ENCODE results near the gene CYTH3. TPM values are rescaled to one million over a fixed set of nuclear protein-coding genes. Genes with fewer than 3 reads are reported as not detected.

The CYTH3 gene
- total and polyA plus RNA-seq, 2 of the 8 experiments (the other 6 are each of a cell fraction or from before 2014, with no cell fraction given): 10.3 to 11.9 TPM

DNA sequence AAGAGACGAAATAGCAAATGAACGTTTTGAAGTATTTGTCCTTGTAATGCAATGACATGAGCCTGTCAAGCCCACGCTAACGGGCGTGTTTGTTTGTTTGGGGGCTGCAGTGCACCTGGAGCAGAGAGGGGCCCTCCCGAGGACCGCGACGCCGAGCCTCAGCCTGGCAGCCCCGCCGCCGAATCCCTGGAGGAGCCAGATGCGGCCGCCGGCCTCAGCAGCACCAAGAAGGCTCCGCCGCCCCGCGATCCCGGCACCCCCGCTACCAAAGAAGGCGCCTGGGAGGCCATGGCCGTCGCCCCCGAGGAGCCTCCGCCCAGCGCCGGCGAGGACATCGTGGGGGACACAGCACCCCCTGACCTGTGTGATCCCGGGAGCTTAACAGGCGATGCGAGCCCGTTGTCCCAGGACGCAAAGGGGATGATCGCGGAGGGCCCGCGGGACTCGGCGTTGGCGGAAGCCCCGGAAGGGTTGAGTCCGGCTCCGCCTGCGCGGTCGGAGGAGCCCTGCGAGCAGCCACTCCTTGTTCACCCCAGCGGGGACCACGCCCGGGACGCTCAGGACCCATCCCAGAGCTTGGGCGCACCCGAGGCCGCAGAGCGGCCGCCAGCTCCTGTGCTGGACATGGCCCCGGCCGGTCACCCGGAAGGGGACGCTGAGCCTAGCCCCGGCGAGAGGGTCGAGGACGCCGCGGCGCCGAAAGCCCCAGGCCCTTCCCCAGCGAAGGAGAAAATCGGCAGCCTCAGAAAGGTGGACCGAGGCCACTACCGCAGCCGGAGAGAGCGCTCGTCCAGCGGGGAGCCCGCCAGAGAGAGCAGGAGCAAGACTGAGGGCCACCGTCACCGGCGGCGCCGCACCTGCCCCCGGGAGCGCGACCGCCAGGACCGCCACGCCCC, 118.5 kb downstream of the CYTH3 start:
- H3K4me3 ChIP-seq (ENCODE audit: extremely low read depth in 1 of 4, insufficient read depth in 2 of 4, low read depth in 3 of 4, low read length in 4 of 4): no peak overlapping the region
- no peak for DNase-seq (ENCODE audit: low read depth in 1 of 2, low spot score in 2 of 2)
- H4K20me1 ChIP-seq (replicated peaks in 1 of 2; ENCODE audit: control insufficient read depth in 1 of 2, insufficient read depth in 2 of 2, low read length in 2 of 2): peaks cover 0 to 4% of the 10 kb centered on the region in 2 experiments
- no peaks in the 10 kb centered on the region for H3K4me1 ChIP-seq (replicated peaks in 1 of 4; ENCODE audit: control insufficient read depth in 3 of 4, insufficient read depth in 4 of 4, low read length in 3 of 4)
- no peak overlapping the region for H2BK15ac ChIP-seq (ENCODE audit: low read length)
- H4K8ac ChIP-seq (ENCODE audit: extremely low read depth, insufficient read depth, low read length): no peak overlapping the region; the same call in 1 of the 2 replicates
- no peak for FAIRE-seq
- H2BK12ac ChIP-seq (ENCODE audit: low read depth, low read length): no peak overlapping the region
- no peak overlapping the region for H2AK5ac ChIP-seq (ENCODE audit: low read depth, low read length)
- no peak overlapping the region for H3K9ac ChIP-seq (replicated peaks in 1 of 4; ENCODE audit: extremely low read depth in 1 of 4, low read depth in 3 of 4, low read length in 3 of 4)
- H2AFZ ChIP-seq (ENCODE audit: low read length): no peak overlapping the region
- H3K23ac ChIP-seq (ENCODE audit: insufficient read length): no peak overlapping the region
- no peaks in the 10 kb centered on the region; the same call in 1 of the 2 replicates for H3K79me1 ChIP-seq (ENCODE audit: low read depth, low read length)
- no peaks in the 10 kb centered on the region for H3K9me3 ChIP-seq (ENCODE audit: insufficient read depth in 2 of 2, low read depth in 1 of 2, low read length in 1 of 2)
- no peak overlapping the region for H3K4ac ChIP-seq (replicated peaks; ENCODE audit: insufficient read length, low read depth, low read length)
- no peaks in the 10 kb centered on the region for H3K79me2 ChIP-seq (ENCODE audit: control insufficient read depth in 1 of 2, insufficient read depth in 2 of 2, low read length in 2 of 2)
- no peak overlapping the region for H4K5ac ChIP-seq (ENCODE audit: insufficient read length, low read depth, low read length)
- no peak overlapping the region for H2BK20ac ChIP-seq (ENCODE audit: low read length)
- H2BK120ac ChIP-seq (replicated peaks; ENCODE audit: low read depth, low read length): no peak overlapping the region
- WGBS, 2 experiments (ENCODE audit: extremely low coverage in 1 of 2, insufficient coverage in 1 of 2, insufficient read length in 1 of 2, insufficient replicate concordance in 2 of 2, low coverage in 1 of 2, low lambda C conversion rate in 2 of 2, missing lambda C conversion rate in 1 of 2): 97% methylated on average over 53 of the region's 91 CpGs; no CpG with 5 or more reads in 1 of the 2 experiments
- peaks cover 21 to 77% (median 48%) of the 10 kb centered on the region in 4 experiments for H3K36me3 ChIP-seq (ENCODE audit: control insufficient read depth in 2 of 4, insufficient read depth in 4 of 4, low read length in 3 of 4)
- no peak overlapping the region for H3K14ac ChIP-seq (ENCODE audit: insufficient read length)
- CTCF ChIA-PET (ENCODE audit: partially characterized antibody): interaction anchor here (1.0 to 2.4 kb wide), 2 partner anchors 16 to 169 kb away, joined by 4 to 14 read pairs; no protein-coding TSS in a partner anchor
- no peak overlapping the region for H3K4me2 ChIP-seq (ENCODE audit: insufficient read depth in 1 of 2, low read depth in 2 of 2, low read length in 2 of 2)
- H2BK5ac ChIP-seq (ENCODE audit: low read depth, low read length): no peak overlapping the region
- H4K91ac ChIP-seq (replicated peaks; ENCODE audit: insufficient read length, low read length): no peak overlapping the region
- H3K56ac ChIP-seq (replicated peaks; ENCODE audit: insufficient read length, low read depth, low read length): no peak overlapping the region
- no peak overlapping the region for H3K18ac ChIP-seq (ENCODE audit: extremely low read depth, low read length)
- TF ChIP-seq GABPA (IDR thresholded peaks at IDR 0.05; ENCODE audit: borderline replicate concordance, insufficient read depth, low read length): no peak
- H3K23me2 ChIP-seq (ENCODE audit: low read depth, low read length): no peaks in the 10 kb centered on the region
- no peaks in the 10 kb centered on the region for H3K27me3 ChIP-seq (replicated peaks in 1 of 4; ENCODE audit: control insufficient read depth in 3 of 4, extremely low read depth in 1 of 4, insufficient read depth in 3 of 4, low read length in 3 of 4)
- POLR2A ChIA-PET (ENCODE audit: partially characterized antibody): no interaction called here
- no peak overlapping the region for H3K27ac ChIP-seq (ENCODE audit: low read depth, low read length)

All from H1 (cell line).